Trophoblast cell (in vitro differentiated cells and primary cell): ENCODE measurements around the gene AP4M1.

Experiments
- DNase-seq, 2 donors: peaks; one replicate each; pipeline ENCODE4 v3.0.0-alpha.2; 2016
- H2AFZ ChIP-seq: 2 replicates; pipeline ENCODE4 v1.6.1; 2013; ENCODE audit warnings: low read length, moderate library complexity, mild to moderate bottlenecking; ENCODE audit not compliant: insufficient read depth, poor library complexity
- H2AK5ac ChIP-seq: 2 replicates; pipeline ENCODE4 v1.6.1; 2013; ENCODE audit warnings: mild to moderate bottlenecking, low read length
- H2BK120ac ChIP-seq: 2 replicates; pipeline ENCODE4 v1.6.1; 2013; ENCODE audit warnings: low read length, mild to moderate bottlenecking, moderate library complexity; ENCODE audit not compliant: insufficient read depth, poor library complexity
- H2BK12ac ChIP-seq: 2 replicates; pipeline ENCODE4 v1.6.1; 2013; ENCODE audit warnings: mild to moderate bottlenecking, low read length, moderate library complexity
- H2BK5ac ChIP-seq: 2 replicates; pipeline ENCODE4 v1.6.1; 2013; ENCODE audit warnings: low read length, low read depth, moderate library complexity, mild to moderate bottlenecking; ENCODE audit not compliant: poor library complexity
- H3K14ac ChIP-seq: 2 replicates; pipeline ENCODE4 v1.6.1; 2013; ENCODE audit warnings: mild to moderate bottlenecking, low read length
- H3K18ac ChIP-seq: 2 replicates; pipeline ENCODE4 v1.6.1; 2013; ENCODE audit warnings: mild to moderate bottlenecking, low read length
- H3K23ac ChIP-seq: 2 replicates; pipeline ENCODE4 v1.6.1; 2013; ENCODE audit warnings: low read length
- H3K27ac ChIP-seq: 2 replicates; pipeline ENCODE4 v1.5.1; 2013; ENCODE audit warnings: low read depth, mild to moderate bottlenecking, inconsistent platforms, low read length, moderate library complexity
- H3K27me3 ChIP-seq: 2 replicates; pipeline ENCODE4 v1.6.1; 2013; ENCODE audit warnings: inconsistent platforms, mild to moderate bottlenecking, low read length, moderate library complexity; ENCODE audit not compliant: insufficient read depth
- H3K36me3 ChIP-seq, 2 experiments: 1 replicate in 1 of 2; 2 replicates in 1 of 2; pipeline ENCODE4 v1.6.1; 2013; ENCODE audit warnings: low read length in 2 of 2, mild to moderate bottlenecking in 2 of 2, moderate library complexity in 1 of 2; ENCODE audit not compliant: insufficient read depth in 2 of 2, control insufficient read depth in 1 of 2
- H3K4ac ChIP-seq: 2 replicates; pipeline ENCODE4 v1.6.1; 2013; ENCODE audit warnings: low read depth, mild to moderate bottlenecking, low read length, moderate library complexity
- H3K4me1 ChIP-seq, 2 experiments: 1 replicate in 1 of 2; 2 replicates in 1 of 2; pipeline ENCODE4 v1.6.1; 2013; ENCODE audit warnings: low read length in 2 of 2, mild to moderate bottlenecking in 2 of 2, moderate library complexity in 1 of 2; ENCODE audit not compliant: insufficient read depth in 2 of 2, control insufficient read depth in 1 of 2
- H3K4me2 ChIP-seq: 2 replicates; pipeline ENCODE4 v1.6.1; 2013; ENCODE audit warnings: inconsistent platforms, mild to moderate bottlenecking, low read length, moderate library complexity
- H3K4me3 ChIP-seq: 2 replicates; pipeline ENCODE4 v1.5.1; 2013; ENCODE audit warnings: mild to moderate bottlenecking, low read depth, low read length, inconsistent platforms
- H3K79me1 ChIP-seq: one replicate; pipeline ENCODE4 v1.6.1; 2013; ENCODE audit warnings: low read length
- H3K79me2 ChIP-seq: 2 replicates; pipeline ENCODE4 v1.6.1; 2013; ENCODE audit warnings: low read length, mild to moderate bottlenecking; ENCODE audit not compliant: control insufficient read depth, insufficient read depth, poor library complexity
- H3K9ac ChIP-seq: 2 replicates; pipeline ENCODE4 v1.6.1; 2013; ENCODE audit warnings: mild to moderate bottlenecking, low read length
- H3K9me3 ChIP-seq: 2 replicates; pipeline ENCODE4 v1.6.1; 2013; ENCODE audit warnings: low read depth, mild to moderate bottlenecking, control low read depth, inconsistent platforms, low read length; ENCODE audit not compliant: insufficient read depth
- H4K12ac ChIP-seq: 2 replicates; pipeline ENCODE4 v1.6.1; 2013; ENCODE audit warnings: low read depth, mild to moderate bottlenecking, low read length, moderate library complexity
- H4K8ac ChIP-seq: 2 replicates; pipeline ENCODE4 v1.6.1; 2013; ENCODE audit warnings: low read depth, mild to moderate bottlenecking, low read length, moderate library complexity
- H4K91ac ChIP-seq: one replicate; pipeline ENCODE4 v1.6.1; 2013; ENCODE audit warnings: low read depth, mild to moderate bottlenecking, low read length, moderate library complexity
- WGBS: extraction: QIAGEN DNeasy Blood & Tissue Kit; methylation state at CpG from one replicate; pipeline ENCODE4 v1.1.7; 2013; ENCODE audit warnings: missing lambda C conversion rate; ENCODE audit not compliant: insufficient read length, insufficient coverage; ENCODE audit errors: extremely low coverage; 5-methylcytosine and 5-hydroxymethylcytosine counted together

AP4M1 gene

DNA sequence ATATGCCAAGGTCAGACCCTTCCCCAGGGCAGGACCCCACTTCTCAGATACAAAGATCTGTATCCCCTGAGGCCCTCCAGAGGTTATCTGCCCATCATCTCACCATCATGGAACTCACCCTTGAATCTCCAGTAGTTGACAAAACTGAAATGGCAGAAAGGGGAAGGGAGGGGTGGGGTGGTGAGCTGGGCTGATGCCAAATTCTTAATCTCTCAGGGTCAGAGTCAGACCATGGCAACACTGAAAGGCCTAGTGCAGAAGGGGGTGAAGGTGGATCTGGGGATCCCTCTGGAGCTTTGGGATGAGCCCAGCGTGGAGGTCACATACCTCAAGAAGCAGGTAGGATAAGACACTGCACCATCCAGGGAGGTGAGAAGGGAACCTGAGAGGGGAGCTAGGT, 21.1 kb downstream of the AP4M1 start:
- H3K4me2 ChIP-seq = no peak overlapping the region
- no CpG with 5 or more reads among the region's 1 CpG for WGBS
- no peak overlapping the region for H2AK5ac ChIP-seq
- no peak overlapping the region for H4K12ac ChIP-seq
- no peak overlapping the region for H2BK5ac ChIP-seq
- H4K91ac ChIP-seq = no peak overlapping the region
- H3K36me3 ChIP-seq = no peaks in the 10 kb centered on the region
- peaks cover 16% of the 10 kb centered on the region for H3K79me2 ChIP-seq
- H3K27me3 ChIP-seq = no peaks in the 10 kb centered on the region
- H3K4ac ChIP-seq = no peak overlapping the region
- no peaks in the 10 kb centered on the region for H3K9me3 ChIP-seq
- H2AFZ ChIP-seq = no peak overlapping the region
- H3K27ac ChIP-seq = peak overlapping the region; percentile 24
- no peak overlapping the region for H3K23ac ChIP-seq
- DNase-seq = no peak
- no peak overlapping the region for H3K9ac ChIP-seq
- H3K79me1 ChIP-seq = peaks cover 11% of the 10 kb centered on the region
- peaks cover 4 to 17% of the 10 kb centered on the region in 2 experiments for H3K4me1 ChIP-seq
- no peak overlapping the region for H2BK12ac ChIP-seq
- peak overlapping the region; percentile 20 for H3K18ac ChIP-seq
- H3K14ac ChIP-seq = no peak overlapping the region
- H3K4me3 ChIP-seq = no peak overlapping the region
- H4K8ac ChIP-seq = no peak overlapping the region
- H2BK120ac ChIP-seq = no peak overlapping the region

DNA sequence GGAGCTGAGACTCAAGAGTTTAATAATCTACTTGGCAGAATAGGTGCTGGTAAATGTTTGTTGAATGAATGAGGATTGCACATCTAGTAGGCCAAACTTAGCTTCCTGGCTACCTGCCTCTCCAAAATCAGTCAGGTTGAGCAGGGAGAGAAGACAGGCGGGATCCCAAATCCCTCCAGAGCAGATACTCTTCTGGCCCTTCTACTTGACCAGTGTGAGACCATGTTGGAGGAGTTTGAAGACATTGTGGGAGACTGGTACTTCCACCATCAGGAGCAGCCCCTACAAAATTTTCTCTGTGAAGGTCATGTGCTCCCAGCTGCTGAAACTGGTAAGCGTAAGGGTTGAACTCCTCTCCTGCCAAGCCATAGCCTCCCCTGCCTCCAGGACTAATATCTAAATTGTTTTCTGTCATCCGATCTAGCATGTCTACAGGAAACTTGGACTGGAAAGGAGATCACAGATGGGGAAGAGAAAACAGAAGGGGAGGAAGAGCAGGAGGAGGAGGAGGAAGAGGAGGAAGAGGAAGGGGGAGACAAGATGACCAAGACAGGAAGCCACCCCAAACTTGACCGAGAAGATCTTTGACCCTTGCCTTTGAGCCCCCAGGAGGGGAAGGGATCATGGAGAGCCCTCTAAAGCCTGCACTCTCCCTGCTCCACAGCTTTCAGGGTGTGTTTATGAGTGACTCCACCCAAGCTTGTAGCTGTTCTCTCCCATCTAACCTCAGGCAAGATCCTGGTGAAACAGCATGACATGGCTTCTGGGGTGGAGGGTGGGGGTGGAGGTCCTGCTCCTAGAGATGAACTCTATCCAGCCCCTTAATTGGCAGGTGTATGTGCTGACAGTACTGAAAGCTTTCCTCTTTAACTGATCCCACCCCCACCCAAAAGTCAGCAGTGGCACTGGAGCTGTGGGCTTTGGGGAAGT, 23.1 kb downstream of the AP4M1 start:
- no peak overlapping the region for H2BK120ac ChIP-seq
- H3K27me3 ChIP-seq = no peaks in the 10 kb centered on the region
- H3K36me3 ChIP-seq = no peaks in the 10 kb centered on the region
- H3K4me1 ChIP-seq = peaks cover 7 to 21% of the 10 kb centered on the region in 2 experiments
- H3K9me3 ChIP-seq = no peaks in the 10 kb centered on the region
- no peak overlapping the region for H2BK5ac ChIP-seq
- no peak overlapping the region for H3K4me2 ChIP-seq
- H2BK12ac ChIP-seq = no peak overlapping the region
- no peak for DNase-seq
- no CpG with 5 or more reads among the region's 4 CpGs for WGBS
- no peak overlapping the region for H3K4ac ChIP-seq
- no peak overlapping the region for H4K8ac ChIP-seq
- no peak overlapping the region for H3K18ac ChIP-seq
- no peak overlapping the region for H4K12ac ChIP-seq
- no peak overlapping the region for H3K4me3 ChIP-seq
- no peak overlapping the region for H3K14ac ChIP-seq
- no peak overlapping the region for H3K27ac ChIP-seq
- no peak overlapping the region for H3K9ac ChIP-seq
- H3K79me2 ChIP-seq = peaks cover 13% of the 10 kb centered on the region
- H3K79me1 ChIP-seq = peaks cover 15% of the 10 kb centered on the region
- H3K23ac ChIP-seq = no peak overlapping the region
- no peak overlapping the region for H4K91ac ChIP-seq
- no peak overlapping the region for H2AK5ac ChIP-seq
- no peak overlapping the region for H2AFZ ChIP-seq

DNA sequence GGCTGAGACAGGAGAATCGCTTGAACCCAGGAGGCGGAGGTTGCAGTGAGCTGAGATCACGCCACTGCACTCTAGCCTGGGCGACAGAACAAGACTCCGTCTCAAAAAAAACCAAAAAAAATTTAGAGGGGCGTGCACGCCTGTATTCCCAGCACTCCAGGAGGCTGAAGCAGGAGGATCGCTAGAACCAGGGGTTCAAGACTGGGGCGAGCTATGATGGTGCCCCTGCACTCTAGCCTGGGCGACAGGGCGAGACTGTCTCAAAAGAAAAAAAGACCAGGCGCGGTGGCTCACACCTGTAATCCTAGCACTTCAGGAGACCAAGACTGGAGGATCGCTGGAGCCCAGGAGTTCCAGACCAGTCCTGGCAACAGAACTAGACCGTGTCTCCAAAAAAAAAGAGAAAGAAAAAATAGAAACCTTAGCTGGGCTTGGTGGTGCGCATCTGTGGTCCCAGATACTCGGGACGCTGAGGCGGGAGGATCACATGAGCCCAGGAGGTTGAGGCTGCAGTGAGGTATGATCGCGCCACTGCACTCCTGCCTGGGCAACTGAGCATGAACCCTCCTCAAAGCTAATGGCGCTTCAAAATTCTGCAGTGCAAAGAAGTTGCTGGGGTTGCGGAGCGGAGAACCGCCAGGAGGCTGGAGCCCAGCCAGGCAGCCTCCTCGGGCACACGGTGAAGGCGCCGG, 24.9 kb downstream of the AP4M1 start:
- peak overlapping the region; percentile 79 for H3K9ac ChIP-seq
- H4K8ac ChIP-seq = peak overlapping the region; percentile 89
- peaks cover 3 to 17% of the 10 kb centered on the region in 2 experiments for H3K4me1 ChIP-seq
- peak overlapping the region; percentile 81 for H3K4me3 ChIP-seq
- peak in 1 of 2 donors; percentile 73 for DNase-seq
- H3K4ac ChIP-seq = peak overlapping the region; percentile 57
- H2BK5ac ChIP-seq = peak overlapping the region; percentile 87
- peak overlapping the region; percentile 73 for H3K18ac ChIP-seq
- H4K12ac ChIP-seq = peak overlapping the region; percentile 85
- no peaks in the 10 kb centered on the region for H3K27me3 ChIP-seq
- peak overlapping the region; percentile 88 for H3K27ac ChIP-seq
- peak overlapping the region; percentile 3 for H2AK5ac ChIP-seq
- H3K79me1 ChIP-seq = peaks cover 15% of the 10 kb centered on the region
- H3K4me2 ChIP-seq = peak overlapping the region; percentile 75
- H2BK120ac ChIP-seq = peak overlapping the region; percentile 12
- H2AFZ ChIP-seq = peak overlapping the region; percentile 67
- peak overlapping the region; percentile 85 for H3K14ac ChIP-seq
- peaks cover 13% of the 10 kb centered on the region for H3K79me2 ChIP-seq
- no peaks in the 10 kb centered on the region for H3K36me3 ChIP-seq
- WGBS = no CpG with 5 or more reads among the region's 29 CpGs
- no peak overlapping the region for H3K23ac ChIP-seq
- no peaks in the 10 kb centered on the region for H3K9me3 ChIP-seq
- H4K91ac ChIP-seq = peak overlapping the region; percentile 92
- H2BK12ac ChIP-seq = peak overlapping the region; percentile 41

DNA sequence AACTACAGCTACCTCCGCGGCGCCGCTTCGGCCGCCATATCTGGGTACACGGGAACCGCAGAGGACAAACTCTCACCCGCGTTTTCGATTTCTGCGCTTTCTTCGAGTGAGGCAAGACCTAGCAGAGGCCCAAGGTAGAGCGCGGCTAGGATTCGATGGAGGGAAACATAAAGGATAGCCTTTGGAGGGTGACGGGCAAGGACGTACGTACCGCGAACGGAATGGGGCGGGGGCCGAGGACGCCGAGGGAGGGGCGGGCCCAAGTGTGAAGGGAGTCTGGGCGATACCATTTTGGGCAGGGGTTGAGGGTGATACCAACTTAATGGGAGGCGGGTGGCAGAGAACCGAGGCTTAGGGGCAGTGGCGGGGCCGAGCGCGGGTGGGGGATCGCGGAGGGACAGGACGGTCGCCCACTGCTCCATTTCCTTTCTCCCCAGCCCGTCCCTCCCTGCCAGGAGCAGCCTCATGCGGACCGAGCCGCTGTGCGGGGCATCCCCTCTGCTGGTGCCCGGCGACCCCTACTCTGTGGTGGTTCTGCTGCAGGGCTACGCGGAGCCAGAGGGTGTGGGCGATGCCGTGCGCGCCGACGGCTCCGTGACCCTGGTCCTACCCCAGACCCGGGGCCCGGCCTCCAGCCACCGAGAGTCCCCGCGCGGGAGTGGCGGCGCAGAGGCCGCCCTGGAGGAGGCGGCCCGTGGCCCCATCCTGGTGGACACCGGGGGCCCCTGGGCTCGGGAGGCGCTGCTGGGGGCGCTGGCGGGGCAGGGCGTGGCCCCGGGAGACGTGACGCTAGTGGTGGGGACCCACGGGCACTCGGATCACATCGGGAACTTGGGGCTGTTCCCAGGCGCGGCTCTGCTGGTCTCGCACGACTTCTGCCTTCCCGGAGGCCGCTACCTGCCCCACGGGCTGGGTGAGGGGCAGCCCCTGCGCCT, 25.8 kb downstream of the AP4M1 start, which contains the start of gene MBLAC1:
Gene MBLAC1, plus strand, starts transcription at position 37 of the 935 bp plus-strand sequence. Its CDS starts 429 bp downstream, at position 466.
- Histone ChIP-seq H2BK12ac (peak within 1 kb of the TSS; percentile 41), H2AK5ac (peak within 1 kb of the TSS; percentile 50), H2AFZ (peak within 1 kb of the TSS; percentile 67), H3K23ac (no peak within 1 kb of the TSS), H3K4me3 (peak within 1 kb of the TSS; percentile 81), H3K27ac (peak within 1 kb of the TSS; percentile 88), H3K9ac (peak within 1 kb of the TSS; percentile 79), H3K79me2 (peaks cover 13% of the 10 kb centered on the region), H3K18ac (peak within 1 kb of the TSS; percentile 73), H4K12ac (peak within 1 kb of the TSS; percentile 95), H3K14ac (peak within 1 kb of the TSS; percentile 85), H3K79me1 (peaks cover 15% of the 10 kb centered on the region), H4K8ac (peak within 1 kb of the TSS; percentile 89), H3K9me3 (no peaks in the 10 kb centered on the region), H2BK120ac (peak within 1 kb of the TSS; percentile 45), H2BK5ac (peak within 1 kb of the TSS; percentile 87), H3K27me3 (no peaks in the 10 kb centered on the region), H3K4me2 (peak within 1 kb of the TSS; percentile 75), H3K36me3 (no peaks in the 10 kb centered on the region), H4K91ac (peak within 1 kb of the TSS; percentile 92), H3K4ac (peak within 1 kb of the TSS; percentile 60), H3K4me1 (peaks cover 3 to 14% of the 10 kb centered on the region in 2 experiments)
- WGBS = no CpG with 5 or more reads among the region's 85 CpGs
- peak; percentile 79 to 92 for DNase-seq
